ENCODE data around the gene NEURL3. TPM values are rescaled to one million over a fixed set of nuclear protein-coding genes. Genes with fewer than 3 reads are reported as not detected.
"Not testable (repeated sequence)": the region's sequence is repeated elsewhere in the genome, so short reads cannot be mapped to it uniquely, and the experiment has no call there.

The NEURL3 gene
- total RNA-seq, 1 donor from 2014 or later = not detected

GRCh38 chr2:96499061-96499960 is 5.8 kb downstream of the NEURL3 start:
- no peak for ATAC-seq (ENCODE audit: poor library complexity)
- intact Hi-C loops (cut with DNase I) = no loop called here
- no peak for DNase-seq

- ATAC-seq (ENCODE audit: poor library complexity); DNase-seq; intact Hi-C loops (cut with DNase I): not testable (repeated sequence)
Measured at GRCh38 chr2:96498611-96499010, 6.5 kb downstream of the NEURL3 start.

- DNase-seq (no peak), ATAC-seq (ENCODE audit: poor library complexity) (peak; percentile 55)
- intact Hi-C loops (cut with DNase I) = no loop called here
Measured at GRCh38 chr2:96498021-96498431, 7.1 kb downstream of the NEURL3 start.

- DNase-seq (no peak), ATAC-seq (ENCODE audit: poor library complexity) (no peak)
Measured at GRCh38 chr2:96495982-96496629, 9.1 kb downstream of the NEURL3 start.

GRCh38 chr2:96494188-96494587 is 11.0 kb downstream of the NEURL3 start:
- DNase-seq (no peak), ATAC-seq (ENCODE audit: poor library complexity) (no peak)
- intact Hi-C loops (cut with DNase I) = no loop called here

More at GRCh38 chr2:96495982-96496629, 9.1 kb downstream of the NEURL3 start:
- intact Hi-C loops (cut with DNase I) = no loop called here

- intact Hi-C loops (cut with DNase I) = no loop called here
- ATAC-seq (ENCODE audit: poor library complexity) (no peak), DNase-seq (no peak)
Measured at GRCh38 chr2:96493072-96493471, 12.1 kb downstream of the NEURL3 start.

- ATAC-seq (ENCODE audit: poor library complexity) = no peak
- intact Hi-C loops (cut with DNase I) = no loop called here
- DNase-seq = no peak
Measured at GRCh38 chr2:96491860-96492497, 13.2 kb downstream of the NEURL3 start.

GRCh38 chr2:96489663-96490062 is 15.5 kb downstream of the NEURL3 start:
- intact Hi-C loops (cut with DNase I) = no loop called here
- peak; percentile 22 for ATAC-seq (ENCODE audit: poor library complexity)
- DNase-seq = no peak

- ATAC-seq (ENCODE audit: poor library complexity) (no peak), DNase-seq (no peak)
- intact Hi-C loops (cut with DNase I) = no loop called here
Measured at GRCh38 chr2:96489261-96489660, 15.9 kb downstream of the NEURL3 start.

GRCh38 chr2:96486696-96487095 is 18.5 kb downstream of the NEURL3 start:
- DNase-seq (no peak), ATAC-seq (ENCODE audit: poor library complexity) (no peak)
- intact Hi-C loops (cut with DNase I) = no loop called here

GRCh38 chr2:96485751-96486651 is 19.2 kb downstream of the NEURL3 start:
- intact Hi-C loops (cut with DNase I) = no loop called here
- ATAC-seq (ENCODE audit: poor library complexity) (peak; percentile 89), DNase-seq (peak; percentile 79)

GRCh38 chr2:96485350-96485749 is 19.8 kb downstream of the NEURL3 start:
- peak; percentile 30 for ATAC-seq (ENCODE audit: poor library complexity)
- no peak for DNase-seq
- intact Hi-C loops (cut with DNase I) = no loop called here

GRCh38 chr2:96484091-96484490 is 21.1 kb downstream of the NEURL3 start:
- DNase-seq = no peak
- intact Hi-C loops (cut with DNase I) = no loop called here
- ATAC-seq (ENCODE audit: poor library complexity) = no peak

GRCh38 chr2:96477458-96477857 is 27.7 kb downstream of the NEURL3 start:
- no peak for ATAC-seq (ENCODE audit: poor library complexity)
- intact Hi-C loops (cut with DNase I) = no loop called here
- DNase-seq = no peak

- DNase-seq (no peak), ATAC-seq (ENCODE audit: poor library complexity) (no peak)
- intact Hi-C loops (cut with DNase I) = no loop called here
Measured at GRCh38 chr2:96471772-96472171, 33.4 kb downstream of the NEURL3 start.

GRCh38 chr2:96470636-96471035 is 34.5 kb downstream of the NEURL3 start:
- peak; percentile 86 for ATAC-seq (ENCODE audit: poor library complexity)
- DNase-seq = peak; percentile 69
- intact Hi-C loops (cut with DNase I) = no loop called here

- DNase-seq = no peak
- intact Hi-C loops (cut with DNase I) = no loop called here
- no peak for ATAC-seq (ENCODE audit: poor library complexity)
Measured at GRCh38 chr2:96470109-96470508, 35.0 kb downstream of the NEURL3 start.

GRCh38 chr2:96468904-96469303 is 36.3 kb downstream of the NEURL3 start:
- no peak for ATAC-seq (ENCODE audit: poor library complexity)
- DNase-seq = no peak
- intact Hi-C loops (cut with DNase I) = loop anchor here (5.0 kb wide), 1 partner anchor 38 kb away; the partner anchor contains the start of gene NEURL3

Measured in Right ventricle myocardium superior (tissue), 1 donor.